GM19372 (cell line): ENCODE data around the gene TMCC1.
"Not testable (repeated sequence)": the region's sequence is repeated elsewhere in the genome, so short reads cannot be mapped to it uniquely, and the experiment has no call there.

Source experiments
- ATAC-seq: cut with Tn5 transposase; IDR thresholded peaks from one replicate; pipeline ENCODE4 v1.9.1; 2021; ENCODE audit warnings: mild to moderate bottlenecking, low read depth, moderate library complexity; ENCODE audit not compliant: unreplicated experiment

TMCC1 gene

DNA sequence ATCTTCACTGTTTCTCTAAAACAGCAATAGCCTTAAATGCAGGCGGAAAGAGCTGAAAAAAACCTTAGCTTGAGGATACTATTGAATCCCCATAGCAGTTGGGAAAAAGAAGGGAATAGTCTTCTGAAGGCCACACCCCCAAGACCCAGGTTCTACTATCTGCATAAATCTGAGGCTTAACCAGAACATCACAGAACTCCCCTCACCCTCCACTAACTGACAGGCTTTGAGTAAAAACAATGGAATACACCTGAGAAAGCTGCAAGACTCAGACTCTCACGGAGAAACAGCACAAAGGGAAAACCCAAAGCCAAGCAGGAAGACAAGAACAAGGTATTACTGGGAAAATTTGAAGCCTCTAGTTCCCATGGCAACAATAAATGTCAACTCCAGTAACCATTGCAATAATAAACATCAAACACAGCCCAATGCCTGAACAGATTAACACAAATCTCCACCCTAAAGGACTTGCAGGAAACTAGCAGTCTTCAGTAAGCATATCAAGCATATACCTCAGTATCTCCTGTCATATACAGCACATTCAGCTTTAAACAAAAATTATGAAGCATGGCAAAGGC lies 56.4 kb downstream of the TMCC1 start:
- ATAC-seq, result no peak

DNA sequence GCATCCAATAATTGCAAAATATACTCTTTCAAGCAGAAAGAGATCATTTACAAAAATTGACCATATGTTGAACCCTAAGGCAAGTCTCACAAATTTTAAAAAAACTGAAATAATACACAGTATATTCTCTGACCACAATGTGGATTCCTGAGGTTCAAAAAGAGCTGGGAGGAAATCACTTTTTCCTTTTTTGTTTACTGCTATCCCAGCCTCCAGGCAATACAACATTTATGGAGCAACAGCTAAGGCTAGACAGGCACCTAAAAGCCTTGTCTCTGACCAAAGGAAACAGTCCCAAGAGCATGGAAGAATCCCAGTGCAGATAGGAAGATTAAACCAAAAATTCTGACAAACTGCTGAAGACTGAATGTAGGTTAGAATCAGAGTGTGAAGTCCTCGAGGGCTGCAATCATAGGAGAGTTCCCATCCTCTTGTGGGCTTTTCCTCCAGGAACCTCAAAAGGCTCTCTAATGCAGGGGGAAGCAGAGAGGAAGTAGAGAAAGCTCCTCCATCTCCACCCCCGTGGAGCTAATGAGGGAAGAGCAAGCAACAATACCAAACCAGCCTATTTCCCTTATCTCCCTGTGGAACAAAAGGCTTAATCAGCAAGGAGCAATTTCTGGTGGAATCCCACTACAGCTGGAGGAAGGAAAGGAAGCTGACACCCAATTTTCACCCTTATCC lies 57.0 kb downstream of the TMCC1 start:
- ATAC-seq, result no peak

DNA sequence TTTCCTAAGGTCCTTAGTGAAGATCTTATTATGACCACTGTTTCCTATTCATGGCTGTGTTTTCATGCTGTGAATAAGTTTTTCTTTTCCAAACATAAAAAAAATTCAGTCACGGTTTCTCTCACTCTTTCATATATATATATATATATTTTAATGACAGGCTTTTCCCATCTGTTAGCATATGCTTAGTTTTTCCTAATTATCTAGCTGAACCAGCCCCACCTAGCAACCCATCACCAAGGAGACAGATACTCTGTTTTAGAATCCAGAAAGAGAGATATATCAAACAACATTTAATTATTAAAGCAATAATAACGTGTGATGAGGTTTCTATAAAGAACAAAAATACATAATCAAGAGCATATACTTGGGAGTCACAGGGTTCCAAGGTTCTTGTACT lies 58.3 kb downstream of the TMCC1 start:
- ATAC-seq, result no peak

DNA sequence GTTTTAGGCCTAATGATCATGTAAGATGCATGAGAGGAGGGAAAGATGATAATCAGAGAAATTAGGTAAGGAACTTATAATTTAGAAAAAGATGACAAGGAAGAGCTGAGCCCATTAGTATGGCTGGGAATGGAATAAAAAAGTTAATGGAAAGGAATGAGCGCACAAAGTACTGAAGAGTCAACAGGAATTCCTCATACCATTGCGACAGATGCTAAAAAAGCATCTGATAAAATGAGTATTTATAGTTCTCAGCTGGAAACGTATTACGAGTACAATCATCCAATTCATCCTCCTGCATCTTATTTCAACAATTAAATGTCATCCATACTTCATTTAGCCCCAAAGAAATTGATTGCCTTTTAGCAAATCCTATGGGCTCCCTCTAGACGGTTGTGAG lies 58.9 kb downstream of the TMCC1 start:
- no peak for ATAC-seq

DNA sequence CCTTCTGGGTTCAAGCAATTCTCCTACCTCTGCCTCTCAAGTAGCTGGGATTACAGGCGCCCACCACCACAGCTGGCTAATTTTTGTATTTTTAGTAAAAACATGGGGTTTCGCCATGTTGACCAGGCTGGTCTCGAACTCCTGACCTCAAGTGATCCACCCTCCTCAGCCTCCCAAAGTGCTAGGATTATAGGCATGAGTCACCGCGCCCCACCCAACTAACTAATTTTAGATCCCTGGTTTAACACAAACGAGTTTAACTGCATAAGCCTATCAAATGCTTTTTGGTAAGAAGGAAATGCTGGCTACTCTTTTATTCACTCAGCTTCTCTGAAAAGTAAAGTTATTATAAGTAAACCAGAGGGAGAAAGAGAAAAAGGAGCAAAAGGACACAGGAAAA lies 61.6 kb downstream of the TMCC1 start:
- ATAC-seq, result not testable (repeated sequence)

DNA sequence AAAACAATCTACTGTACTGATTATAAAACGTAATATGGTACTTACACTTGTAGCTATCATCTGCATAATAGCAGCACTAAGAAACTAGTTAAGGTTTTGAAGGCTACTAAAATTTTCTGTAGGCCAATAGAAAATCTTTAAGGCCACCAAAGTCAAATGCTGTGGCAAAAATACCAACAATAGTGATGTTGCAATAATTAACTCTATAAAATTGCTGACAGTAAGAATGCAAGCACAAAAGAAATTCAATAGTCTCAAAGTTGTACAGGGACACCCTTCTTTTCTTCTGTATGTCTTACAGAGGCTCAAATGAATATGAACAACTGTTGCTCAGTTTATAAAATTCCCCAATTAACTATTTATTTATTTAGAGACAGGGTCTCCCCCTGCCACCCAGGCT lies 62.0 kb downstream of the TMCC1 start:
- no peak for ATAC-seq

DNA sequence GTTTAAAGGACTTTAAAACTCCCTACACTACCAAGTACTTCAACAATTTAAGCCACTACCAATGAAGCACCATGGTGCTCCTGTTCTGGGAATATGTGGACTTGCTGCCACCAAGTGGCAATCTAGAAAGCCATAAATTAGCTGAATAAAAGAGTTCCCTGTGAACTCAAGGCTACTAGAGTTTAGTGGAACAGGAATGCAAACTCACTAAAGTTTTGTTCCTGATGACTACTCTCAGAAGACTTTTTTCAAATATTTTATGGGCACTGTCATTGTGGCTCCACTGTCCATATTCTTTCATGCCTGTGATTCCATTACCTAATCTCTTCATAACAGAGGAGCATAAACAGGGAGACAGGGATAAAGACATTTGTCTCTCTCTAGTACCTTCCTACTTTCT lies 63.9 kb downstream of the TMCC1 start:
- ATAC-seq, result no peak

DNA sequence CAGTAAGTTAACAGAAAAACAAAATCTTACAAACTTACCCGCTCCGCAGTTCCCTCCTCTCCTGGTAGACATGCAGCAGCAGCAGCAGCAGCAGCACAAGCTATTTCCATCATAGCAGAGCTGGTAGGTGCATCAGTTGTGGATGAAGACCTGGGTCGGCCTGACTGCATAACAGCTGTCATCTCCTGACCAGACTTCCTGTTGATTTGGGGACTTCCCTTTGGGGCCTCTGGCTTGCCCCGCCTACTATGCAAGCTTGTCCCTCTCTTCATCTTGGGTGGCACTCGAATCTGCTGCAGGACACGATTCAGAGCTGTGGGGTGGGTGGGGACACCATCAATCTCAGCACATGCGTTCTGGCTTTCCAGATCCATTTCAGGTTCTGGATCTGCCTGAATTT lies 65.7 kb downstream of the TMCC1 start:
- ATAC-seq, result peak; percentile 81

DNA sequence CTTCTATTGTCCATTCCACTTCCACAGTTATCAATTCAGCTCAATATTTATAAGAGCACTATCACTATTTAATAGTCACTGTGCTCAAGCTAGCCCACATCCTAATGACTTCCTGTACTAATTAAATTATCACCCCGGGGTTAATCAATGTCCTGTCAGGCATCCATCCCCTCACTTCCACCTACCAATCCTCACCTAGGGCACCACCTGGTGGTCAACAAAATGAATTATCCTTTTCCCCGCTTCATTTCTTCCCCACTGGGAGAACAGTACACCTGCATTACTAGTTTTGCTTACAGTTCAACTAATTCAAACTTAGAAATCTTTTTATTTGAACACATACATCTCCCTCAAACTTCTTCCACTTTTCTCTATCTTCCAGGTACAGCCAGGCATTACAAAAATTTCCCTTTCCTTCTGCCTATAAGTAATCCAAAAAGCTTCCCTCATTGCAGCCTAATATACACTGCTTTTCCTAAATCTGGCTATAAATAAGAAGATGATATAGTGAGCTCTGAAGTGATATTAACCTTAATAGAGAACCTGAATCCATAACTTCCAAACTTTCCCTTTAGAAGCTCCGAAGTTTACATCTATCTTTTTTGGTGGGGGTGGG lies 68.5 kb downstream of the TMCC1 start:
- ATAC-seq, result no peak

DNA sequence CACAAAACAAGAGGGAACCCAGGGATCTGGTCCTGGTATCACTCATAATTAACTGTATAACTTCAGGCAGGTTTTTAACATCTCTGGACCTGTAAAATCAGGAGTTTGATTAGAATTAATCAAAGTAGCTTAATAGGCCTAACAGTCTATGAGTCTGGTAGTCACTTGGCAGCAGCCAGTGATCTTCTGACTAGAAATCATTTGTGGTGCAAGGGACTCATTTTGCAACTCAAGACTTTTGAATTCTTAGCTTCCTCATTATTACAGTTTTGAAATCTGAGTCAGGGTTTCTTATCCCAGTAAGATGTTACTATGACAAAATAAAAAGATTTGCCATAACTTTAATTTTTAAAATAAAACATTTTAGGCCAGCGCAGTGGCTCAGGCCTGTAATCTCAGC lies 70.8 kb downstream of the TMCC1 start:
- ATAC-seq, result no peak

DNA sequence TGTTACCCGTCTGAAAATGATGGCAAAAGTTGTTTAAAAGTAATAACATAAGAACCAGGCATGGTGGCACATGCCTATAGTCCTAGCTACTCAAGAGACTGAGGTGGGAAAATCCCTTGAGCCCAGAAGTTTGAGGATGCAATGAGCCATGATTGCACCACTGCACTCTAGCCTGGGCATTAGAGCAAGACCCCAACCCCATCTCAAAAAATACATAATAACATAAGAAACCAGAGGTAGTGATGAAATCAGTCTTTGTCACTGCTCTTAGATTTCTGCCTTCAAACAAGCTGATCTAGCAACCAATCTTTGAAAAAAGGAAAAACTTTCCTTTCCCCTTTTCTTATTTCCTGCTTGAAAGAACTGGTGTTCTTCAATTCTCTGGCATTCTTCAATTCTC lies 71.3 kb downstream of the TMCC1 start:
- ATAC-seq, result no peak

DNA sequence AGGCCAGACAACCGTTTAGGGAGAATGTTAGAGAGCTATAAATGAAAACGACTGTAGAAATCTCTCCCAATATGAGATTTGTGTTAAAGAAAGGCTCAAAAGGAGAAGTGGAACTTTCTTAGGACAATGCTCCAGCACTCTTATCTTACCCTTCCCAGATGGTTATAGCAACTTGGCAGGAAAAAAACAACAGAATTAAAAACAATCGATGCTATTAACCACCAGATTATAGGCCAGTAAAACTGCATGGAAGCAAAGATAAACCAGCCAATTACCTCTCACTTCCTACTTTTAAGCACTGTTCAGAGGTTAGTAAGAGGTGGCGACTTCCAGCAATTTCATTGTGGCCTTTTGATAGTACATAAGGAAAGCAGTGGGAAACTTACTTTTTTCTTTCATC lies 72.9 kb downstream of the TMCC1 start:
- ATAC-seq, result no peak

DNA sequence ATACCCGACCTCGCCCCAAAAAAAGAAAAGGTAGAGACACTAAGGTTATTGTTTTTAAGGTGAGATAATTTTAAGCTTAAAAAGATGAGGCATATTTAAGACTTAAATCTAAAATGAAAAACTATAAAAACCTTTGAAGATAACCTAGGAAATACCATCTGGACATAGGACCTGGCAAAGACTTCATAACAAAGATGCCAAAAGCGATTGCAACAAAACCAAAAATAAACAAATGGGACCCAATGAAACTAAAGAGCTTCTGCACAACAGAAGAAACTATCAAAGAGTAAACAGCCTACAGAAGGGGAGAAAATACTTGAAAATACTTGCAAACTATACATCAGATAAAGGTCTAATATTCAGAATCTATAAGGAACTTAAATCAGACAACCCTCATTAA lies 80.9 kb downstream of the TMCC1 start:
- no peak for ATAC-seq

DNA sequence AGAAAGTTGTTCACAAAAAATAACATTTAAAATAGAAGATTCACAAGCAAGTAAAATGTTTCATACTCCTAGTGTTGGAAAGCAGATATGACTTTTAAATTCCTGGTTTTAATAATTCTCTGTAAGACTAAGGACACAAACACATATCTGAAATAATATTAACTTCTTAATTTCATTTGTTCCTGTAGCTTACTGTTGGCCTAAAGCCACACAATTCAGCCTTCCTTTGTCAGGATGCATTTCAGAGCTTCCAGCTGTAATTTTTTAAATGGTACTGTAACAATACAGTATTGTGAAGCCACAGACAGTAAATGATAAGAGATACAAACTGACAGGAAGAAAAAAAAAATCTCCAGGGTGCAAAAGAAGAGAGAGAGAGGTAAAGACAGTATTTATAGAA lies 84.2 kb downstream of the TMCC1 start:
- ATAC-seq, result no peak

DNA sequence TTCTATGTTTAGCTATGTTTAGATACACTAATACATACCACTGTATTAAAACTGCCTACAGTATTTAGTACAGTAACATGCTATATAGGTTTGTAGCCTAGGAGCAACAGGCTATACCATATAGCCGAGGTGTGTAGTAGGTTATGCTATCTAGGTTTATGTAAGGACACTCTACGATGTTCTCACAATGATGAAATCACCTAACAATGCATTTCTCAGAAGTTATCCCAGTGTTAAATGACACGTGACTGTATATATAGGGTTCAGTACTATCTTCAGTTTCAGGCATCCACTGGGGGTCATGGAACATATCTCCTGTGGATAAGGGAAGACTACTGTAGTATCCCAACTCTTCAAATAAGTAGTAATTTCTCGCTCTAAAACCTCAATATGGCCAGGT lies 97.4 kb downstream of the TMCC1 start:
- no peak for ATAC-seq

DNA sequence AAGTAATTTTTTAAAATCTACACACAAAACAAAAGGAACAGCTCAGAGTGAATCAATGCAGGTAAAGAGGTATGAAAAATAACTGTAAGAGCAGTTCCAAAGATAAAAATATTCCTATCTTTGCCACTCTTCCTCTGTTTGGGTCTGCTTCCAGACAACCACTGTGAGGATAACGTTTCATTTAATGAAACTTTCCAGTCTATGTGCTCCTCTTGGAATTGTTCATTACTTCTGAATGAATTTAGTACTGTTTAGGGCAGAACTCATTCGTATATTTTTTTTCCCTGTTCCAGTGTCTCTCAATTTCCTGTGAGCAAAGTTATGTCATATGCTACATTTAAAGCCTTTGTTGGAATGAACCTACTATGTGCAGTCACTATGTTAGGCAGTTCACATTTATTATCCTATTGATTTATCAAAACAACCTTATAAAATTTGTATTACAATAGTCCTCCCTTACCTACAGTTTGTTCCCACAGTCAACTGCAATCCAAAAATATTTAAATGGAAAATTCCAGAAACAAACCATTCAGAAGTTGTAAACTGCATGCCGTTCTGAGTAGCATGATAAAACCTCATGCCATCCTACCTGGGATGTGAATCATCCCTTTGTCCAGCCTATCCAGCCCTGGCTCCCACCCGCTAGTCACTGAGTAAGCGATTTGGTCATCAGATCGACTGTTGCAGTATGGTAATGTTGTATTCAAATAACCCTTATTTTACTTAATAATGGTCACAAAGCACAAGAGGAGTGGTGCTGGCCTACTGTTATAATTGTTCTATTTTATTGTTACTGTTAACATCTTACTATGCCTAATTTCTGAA lies 98.1 kb downstream of the TMCC1 start:
- no peak for ATAC-seq

DNA sequence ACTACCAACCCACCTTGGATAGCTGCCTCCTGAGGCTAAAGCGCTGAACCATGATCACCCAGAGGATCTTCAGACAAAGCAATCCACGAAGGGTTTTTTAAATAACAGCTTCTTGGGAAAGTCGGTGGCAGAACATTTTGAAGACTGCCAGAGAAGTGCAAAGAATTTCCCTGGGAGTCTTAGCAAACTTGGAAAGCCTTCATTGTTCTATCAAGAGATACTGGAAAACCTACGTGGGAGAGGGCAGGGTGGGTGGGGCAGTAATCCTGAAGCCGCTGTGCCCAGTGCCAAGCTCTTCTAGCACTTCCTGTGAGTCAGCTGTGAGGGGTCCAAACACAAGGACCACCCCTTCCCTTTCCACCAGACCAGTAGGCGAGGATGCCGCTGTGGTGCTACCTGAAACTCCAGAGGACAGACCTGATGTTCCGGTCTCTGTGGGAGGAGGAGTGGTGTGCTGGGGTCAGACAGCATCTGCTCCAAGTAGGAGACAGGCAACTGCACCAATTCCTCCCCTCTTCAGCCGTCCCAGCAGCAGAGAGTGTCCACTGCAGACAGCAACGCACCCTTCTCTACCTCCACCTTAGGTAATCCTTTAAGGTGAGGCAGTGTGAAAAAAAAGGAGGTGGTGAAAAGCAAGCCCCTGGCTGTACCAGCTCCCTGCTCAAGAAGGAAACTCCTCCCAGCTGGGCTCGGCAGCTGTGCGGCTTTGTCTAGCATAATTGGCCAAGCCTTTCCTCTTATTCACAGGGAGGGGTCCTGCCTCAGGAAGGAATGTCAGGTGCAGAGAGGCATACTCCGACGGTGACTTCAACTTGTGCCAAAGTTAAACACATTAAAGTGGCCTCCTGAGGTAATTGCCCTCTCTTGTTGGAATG lies 99.0 kb downstream of the TMCC1 start:
- no peak for ATAC-seq

DNA sequence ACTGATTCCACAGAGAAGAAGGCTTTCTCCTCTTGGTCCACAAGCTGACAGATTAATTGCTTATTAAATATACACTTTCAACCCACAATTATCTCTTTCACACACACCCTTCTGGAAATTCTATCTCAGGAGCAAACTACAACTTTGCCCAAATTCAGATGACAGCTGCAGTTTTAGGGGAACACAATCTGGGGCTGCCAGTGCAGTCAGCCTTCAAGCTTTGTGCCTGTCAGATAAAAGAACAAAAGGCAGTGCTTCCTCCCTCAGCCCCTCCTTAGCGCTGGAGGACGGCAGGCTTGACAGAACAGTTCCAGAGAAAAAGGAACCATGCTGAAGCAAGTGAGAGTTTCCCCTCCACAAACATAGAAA lies 99.6 kb downstream of the TMCC1 start:
- no peak for ATAC-seq

DNA sequence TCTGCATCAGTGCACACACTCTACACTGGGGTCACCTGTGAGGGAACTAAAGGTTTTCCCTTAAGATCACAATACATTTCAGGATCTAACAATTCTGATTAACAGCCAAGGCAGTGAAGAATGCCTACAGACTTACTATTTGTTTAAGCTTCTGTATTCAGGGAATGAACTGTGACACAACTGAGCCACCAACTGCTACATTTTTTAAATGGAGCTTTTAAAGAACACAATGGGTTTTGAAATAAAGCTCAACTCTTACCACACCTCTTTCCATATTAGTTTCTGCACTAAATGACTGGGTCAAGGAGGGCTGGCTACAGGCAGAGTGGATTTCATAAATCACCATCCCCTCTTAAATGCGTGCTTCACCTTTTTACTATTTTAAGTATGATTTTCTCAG lies 100.2 kb downstream of the TMCC1 start:
- ATAC-seq, result no peak

DNA sequence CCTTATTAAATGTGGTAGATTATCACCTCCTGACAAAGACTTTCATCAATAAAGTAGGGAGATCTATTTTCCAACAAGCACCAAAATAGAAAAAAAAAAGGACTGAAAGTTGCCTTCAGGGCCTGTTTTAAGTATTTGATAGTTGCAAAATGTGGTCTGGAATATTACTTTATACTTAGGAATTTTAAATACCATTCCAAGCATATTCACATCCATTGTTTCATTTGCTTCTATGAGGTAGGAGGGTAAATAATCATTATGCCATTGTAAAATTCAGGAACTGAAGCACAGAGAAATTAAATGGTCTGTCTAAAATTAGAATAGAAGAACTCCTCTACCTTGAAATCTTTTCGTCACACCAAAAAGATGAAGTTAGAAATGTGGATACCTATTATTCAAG lies 110.0 kb downstream of the TMCC1 start:
- no peak for ATAC-seq

DNA sequence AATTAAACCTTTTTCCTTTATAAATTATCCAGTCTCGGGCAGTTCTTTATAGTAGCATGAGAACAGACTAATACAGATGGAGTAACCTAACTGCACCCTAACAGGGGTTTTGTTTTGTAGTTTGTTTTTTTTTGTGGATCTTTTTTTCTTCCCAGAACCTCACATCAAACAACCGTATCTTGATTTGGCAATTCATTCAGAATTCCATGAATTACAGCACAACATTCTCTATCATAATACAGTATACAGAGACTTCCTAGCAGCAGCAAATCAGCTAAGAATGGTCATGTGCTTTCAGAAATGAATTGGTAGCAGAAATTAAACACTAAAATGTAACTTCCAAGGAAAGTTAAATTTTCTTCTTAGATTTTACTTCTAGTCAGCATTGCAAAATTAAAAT lies 114.6 kb downstream of the TMCC1 start:
- ATAC-seq, result no peak
